ENCODE data around the gene TFAP2D. TPM values are rescaled to one million over a fixed set of nuclear protein-coding genes. Genes with fewer than 3 reads are reported as not detected.

Gene TFAP2D
- total and polyA plus RNA-seq, 10 of the 15 experiments (the other 5 are each of a cell fraction or from before 2014, with no cell fraction given): not detected

DNA sequence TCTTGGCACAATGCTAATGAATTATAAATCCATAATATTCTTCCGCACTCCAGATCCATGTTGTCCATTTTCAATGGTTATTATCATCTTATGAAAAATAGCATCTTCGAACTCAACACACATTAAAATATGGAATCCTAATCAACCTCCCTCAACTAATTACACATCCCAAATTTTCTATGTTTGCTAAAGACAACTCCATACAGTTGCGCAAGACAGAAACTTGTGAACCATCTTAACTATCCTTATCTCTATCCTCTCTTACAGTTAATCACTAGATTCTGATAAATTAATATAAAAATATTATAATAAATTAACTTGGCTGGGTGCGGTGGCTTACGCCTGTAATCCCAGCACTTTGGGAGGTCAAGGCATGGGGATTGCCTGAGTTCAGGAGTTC, 67.1 kb downstream of the TFAP2D start:
- 57% methylated on average over 5 of the region's 5 CpGs for WGBS (ENCODE audit: insufficient coverage, insufficient replicate concordance, low lambda C conversion rate, missing lambda C conversion rate)
- Histone ChIP-seq H4K20me1 (ENCODE audit: control insufficient read depth, insufficient read depth) (no peaks in the 10 kb centered on the region), H3K9ac (ENCODE audit: control insufficient read depth, insufficient read depth, low read length) (no peak overlapping the region), H3K4me1 (ENCODE audit: control insufficient read depth, insufficient read depth, low read length) (no peaks in the 10 kb centered on the region), H3K27me3 (replicated peaks in 1 of 2; ENCODE audit: control insufficient read depth in 2 of 2, insufficient read depth in 2 of 2, low read length in 1 of 2) (no peaks in the 10 kb centered on the region), H3K36me3 (ENCODE audit: control insufficient read depth in 2 of 2, insufficient read depth in 2 of 2, low read length in 1 of 2) (no peaks in the 10 kb centered on the region), H3K27ac (ENCODE audit: control insufficient read depth, insufficient read depth) (no peak overlapping the region), H3K79me2 (ENCODE audit: control insufficient read depth, insufficient read depth, low read length) (no peaks in the 10 kb centered on the region), H2AFZ (ENCODE audit: control insufficient read depth, low read depth, low read length) (no peak overlapping the region), H3K4me2 (ENCODE audit: control insufficient read depth, insufficient read depth) (no peak overlapping the region), H3K9me3 (replicated peaks; ENCODE audit: control insufficient read depth, insufficient read depth, low read length) (no peaks in the 10 kb centered on the region), H3K4me3 (no peak overlapping the region)
- no peak for DNase-seq (ENCODE audit: low read depth, low spot score)
- ATAC-seq: no peak
- in situ Hi-C loops (cut with MboI): no loop called here
- no TSS peak for BruUV-seq (replicated peaks)
- intact Hi-C loops (cut with micrococcal nuclease; ENCODE audit: unreplicated experiment): no loop called here
- POLR2A ChIA-PET: no interaction called here
- RAD21 ChIA-PET (ENCODE audit: unreplicated experiment): no interaction called here
- SMC1A ChIA-PET (ENCODE audit: uncharacterized antibody, unreplicated experiment): no interaction called here
- FAIRE-seq: no peak
- CTCF ChIA-PET: no interaction called here
- TF ChIP-seq SMAD5 (IDR thresholded peaks at IDR 0.05; ENCODE audit: low read depth) (no peak), ZNF687 (IDR thresholded peaks at IDR 0.05) (no peak), NKRF (conservative IDR thresholded peaks at IDR 0.05) (no peak), STAT1 (conservative IDR thresholded peaks at IDR 0.05) (no peak), TARDBP (IDR thresholded peaks at IDR 0.05; ENCODE audit: borderline replicate concordance) (no peak), REST (IDR thresholded peaks at IDR 0.05; ENCODE audit: low read depth, low read length) (no peak), EP300 (IDR thresholded peaks at IDR 0.05; ENCODE audit: borderline replicate concordance in 1 of 2, control insufficient read depth in 1 of 2, low read depth in 2 of 2, low read length in 2 of 2) (no peak)
- TF ChIP-seq, protein P1, sequence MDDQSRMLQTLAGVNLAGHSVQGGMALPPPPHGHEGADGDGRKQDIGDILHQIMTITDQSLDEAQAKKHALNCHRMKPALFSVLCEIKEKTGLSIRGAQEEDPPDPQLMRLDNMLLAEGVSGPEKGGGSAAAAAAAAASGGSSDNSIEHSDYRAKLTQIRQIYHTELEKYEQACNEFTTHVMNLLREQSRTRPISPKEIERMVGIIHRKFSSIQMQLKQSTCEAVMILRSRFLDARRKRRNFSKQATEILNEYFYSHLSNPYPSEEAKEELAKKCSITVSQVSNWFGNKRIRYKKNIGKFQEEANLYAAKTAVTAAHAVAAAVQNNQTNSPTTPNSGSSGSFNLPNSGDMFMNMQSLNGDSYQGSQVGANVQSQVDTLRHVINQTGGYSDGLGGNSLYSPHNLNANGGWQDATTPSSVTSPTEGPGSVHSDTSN (IDR thresholded peaks at IDR 0.05; ENCODE audit: insufficient replicate concordance, low read depth, low read length): no peak
- TF ChIP-seq, protein P2, sequence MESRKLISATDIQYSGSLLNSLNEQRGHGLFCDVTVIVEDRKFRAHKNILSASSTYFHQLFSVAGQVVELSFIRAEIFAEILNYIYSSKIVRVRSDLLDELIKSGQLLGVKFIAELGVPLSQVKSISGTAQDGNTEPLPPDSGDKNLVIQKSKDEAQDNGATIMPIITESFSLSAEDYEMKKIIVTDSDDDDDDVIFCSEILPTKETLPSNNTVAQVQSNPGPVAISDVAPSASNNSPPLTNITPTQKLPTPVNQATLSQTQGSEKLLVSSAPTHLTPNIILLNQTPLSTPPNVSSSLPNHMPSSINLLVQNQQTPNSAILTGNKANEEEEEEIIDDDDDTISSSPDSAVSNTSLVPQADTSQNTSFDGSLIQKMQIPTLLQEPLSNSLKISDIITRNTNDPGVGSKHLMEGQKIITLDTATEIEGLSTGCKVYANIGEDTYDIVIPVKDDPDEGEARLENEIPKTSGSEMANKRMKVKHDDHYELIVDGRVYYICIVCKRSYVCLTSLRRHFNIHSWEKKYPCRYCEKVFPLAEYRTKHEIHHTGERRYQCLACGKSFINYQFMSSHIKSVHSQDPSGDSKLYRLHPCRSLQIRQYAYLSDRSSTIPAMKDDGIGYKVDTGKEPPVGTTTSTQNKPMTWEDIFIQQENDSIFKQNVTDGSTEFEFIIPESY (IDR thresholded peaks at IDR 0.05): no peak
- TF ChIP-seq, protein P3, sequence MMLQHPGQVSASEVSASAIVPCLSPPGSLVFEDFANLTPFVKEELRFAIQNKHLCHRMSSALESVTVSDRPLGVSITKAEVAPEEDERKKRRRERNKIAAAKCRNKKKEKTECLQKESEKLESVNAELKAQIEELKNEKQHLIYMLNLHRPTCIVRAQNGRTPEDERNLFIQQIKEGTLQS (IDR thresholded peaks at IDR 0.05; ENCODE audit: borderline replicate concordance, extremely low read depth, low read depth, low read length): no peak

All from GM12878 (cell line).